Measurements from ENCODE around the gene PKN1.
"Not testable (repeated sequence)": the region's sequence is repeated elsewhere in the genome, so short reads cannot be mapped to it uniquely, and the experiment has no call there.

The PKN1 gene

DNA sequence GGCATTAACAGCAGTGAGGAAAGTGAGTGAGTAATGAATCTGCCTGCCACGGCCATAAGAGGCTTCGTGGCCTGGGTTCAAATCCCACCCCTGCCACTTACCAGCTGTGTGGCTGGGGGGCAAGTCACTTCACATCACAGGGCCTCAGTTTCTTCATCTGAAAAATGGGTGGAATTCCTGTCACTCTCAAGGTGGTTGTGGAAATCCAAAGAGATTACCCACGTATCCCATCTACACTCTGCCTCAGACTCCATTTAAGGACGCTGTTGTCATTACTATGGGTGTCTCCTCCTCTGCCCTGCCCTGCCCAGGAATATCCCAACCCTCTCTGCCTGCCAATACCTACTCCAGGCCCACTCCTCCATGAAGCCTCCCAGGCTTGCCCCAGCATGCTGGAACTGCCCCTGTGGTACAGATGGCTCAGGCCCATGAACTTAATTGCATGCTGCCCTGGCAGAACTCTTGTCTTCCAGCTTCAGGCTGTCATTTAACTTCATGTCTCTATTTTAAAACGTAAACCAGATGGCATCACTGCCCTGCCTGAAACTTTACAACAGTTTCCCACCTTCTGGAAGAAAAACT lies 59.7 kb downstream of the PKN1 start:
- no peak for DNase-seq

DNA sequence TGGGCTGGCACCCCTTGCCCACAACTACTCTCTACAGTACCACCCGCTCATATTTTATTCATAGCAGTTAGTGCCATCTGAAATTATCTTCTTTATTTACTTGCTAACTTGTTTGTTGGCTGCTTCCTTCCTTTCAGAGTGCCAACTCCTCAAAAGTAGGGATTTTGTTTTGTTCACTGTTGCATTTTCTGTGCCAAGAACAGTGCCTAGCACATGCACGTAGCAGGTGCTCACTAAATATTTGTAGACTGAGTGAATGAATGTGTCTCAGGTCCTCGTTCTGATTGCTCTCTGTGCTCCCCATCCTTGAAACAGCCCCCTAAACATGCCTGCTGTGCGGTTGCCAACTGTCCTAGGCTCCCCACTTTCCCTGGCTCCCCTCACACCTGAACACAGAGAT lies 61.3 kb downstream of the PKN1 start:
- DNase-seq = no peak

DNA sequence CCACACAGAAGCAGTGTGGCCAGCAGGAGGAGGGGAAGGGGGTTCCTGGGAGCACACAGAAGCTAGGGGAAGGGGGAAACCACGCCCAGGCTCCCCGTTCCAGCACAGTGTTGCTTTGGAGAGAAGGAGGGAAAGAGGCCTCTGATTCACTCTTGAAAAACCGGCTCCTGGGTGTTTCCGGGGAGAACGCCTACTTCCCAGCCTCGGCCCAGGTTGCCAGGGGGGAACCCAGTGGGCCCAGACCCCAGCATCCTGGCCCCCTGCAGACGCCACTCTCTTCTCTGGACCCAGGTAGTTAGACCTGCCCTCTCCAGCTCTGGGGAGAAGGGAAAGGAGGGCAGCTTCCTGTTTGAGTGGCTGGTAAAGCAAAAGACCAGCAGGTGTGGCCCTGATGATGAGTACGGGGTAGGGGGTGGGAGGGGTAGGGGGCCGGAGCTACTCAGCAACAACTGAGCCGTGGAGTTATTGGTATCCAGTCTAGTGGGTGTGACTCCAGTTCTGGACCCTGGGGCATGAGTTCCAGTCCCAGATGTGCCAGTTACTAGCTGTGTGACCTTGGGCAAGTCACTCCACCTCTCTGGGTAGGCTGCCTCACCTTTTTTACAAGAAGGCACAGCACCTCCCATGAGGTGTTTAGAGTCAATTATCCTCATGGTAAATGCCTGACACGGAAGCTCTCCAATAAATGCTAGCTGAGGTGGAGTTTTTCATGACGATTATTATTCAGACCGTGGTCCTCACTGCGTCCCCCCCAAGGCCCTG lies 62.0 kb downstream of the PKN1 start:
- DNase-seq = no peak

DNA sequence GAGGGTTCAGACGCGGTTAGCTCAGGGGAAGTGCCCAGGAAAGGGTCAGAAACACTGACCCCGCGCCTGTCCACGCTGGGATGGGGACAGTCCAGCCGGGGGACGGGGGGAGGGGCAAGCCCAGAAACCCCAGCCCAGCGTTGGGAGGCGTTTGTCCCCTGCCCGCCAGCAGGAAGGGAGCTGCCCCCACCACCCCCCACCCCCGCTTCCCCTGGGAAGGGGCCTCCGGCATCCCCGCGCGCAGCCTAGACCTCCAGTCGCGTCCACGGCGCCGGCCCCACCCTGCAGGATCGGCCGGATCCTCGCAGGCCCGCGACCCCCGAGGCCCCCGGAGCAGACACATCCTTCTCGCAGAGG lies 62.5 kb downstream of the PKN1 start:
- DNase-seq = no peak

DNA sequence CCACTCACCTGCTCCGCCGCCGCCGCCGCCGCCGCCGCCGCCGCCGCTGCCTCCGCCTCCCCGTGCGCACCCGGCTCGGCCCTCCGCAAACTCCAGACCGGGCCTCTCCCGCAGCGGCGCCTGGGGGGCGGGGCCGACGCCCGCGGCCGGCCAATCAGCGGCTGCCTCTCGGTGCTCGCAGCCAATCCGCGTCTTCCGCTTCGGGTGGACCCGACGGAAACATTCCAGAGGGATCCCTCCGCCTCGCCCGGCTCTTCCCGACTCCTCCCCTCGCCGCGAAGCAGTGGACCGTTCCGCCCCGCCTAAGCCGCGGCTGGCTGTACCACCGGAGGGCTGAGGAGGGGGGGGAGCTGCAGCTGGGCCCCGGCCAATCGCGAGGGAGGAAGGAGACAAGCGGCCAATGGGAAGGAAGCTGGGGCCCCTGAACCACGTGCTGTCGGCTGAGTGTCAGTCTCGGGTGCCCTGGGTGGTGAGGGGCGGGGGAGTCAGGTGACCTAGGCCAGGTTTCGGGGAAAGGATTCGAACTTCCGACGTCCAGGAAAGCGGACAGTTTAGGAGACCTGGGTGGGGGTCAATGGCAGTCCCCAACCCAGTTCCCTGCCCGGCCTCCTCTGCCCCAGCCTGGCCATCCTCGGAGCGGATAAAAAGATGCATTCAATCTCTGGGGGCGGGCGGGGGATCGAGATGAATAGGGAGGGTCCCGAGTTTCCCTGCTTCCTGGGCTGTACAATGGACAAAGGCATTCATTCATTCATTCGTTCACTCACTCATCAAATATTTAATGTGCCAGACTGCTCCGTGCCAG lies 63.1 kb downstream of the PKN1 start, which contains the start of gene GIPC1:
TSS of gene GIPC1 (minus strand) at position 99 of the 805 bp plus-strand sequence. CDS start 13,151 bp downstream, outside the sequence.
- DNase-seq = peak; percentile 97

DNA sequence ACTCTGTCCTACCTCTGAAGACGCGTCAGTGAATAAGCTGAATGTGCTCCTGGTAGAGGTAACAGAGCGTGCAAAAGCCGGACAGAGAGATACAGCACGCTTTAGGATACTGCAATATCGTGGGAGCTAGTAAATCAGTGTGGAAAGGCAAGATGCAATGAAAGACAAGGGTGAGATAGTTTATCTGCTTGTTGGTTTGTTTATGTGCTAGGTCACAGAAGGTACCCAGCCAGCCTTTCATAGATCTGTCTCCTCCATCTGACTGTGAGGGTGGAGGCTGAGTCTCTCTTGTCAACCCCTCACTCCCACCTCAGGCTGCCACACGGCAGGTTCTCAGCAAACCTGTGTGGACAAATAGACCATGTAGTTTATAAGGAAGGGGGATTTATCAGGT lies 63.7 kb downstream of the PKN1 start:
- DNase-seq = no peak

DNA sequence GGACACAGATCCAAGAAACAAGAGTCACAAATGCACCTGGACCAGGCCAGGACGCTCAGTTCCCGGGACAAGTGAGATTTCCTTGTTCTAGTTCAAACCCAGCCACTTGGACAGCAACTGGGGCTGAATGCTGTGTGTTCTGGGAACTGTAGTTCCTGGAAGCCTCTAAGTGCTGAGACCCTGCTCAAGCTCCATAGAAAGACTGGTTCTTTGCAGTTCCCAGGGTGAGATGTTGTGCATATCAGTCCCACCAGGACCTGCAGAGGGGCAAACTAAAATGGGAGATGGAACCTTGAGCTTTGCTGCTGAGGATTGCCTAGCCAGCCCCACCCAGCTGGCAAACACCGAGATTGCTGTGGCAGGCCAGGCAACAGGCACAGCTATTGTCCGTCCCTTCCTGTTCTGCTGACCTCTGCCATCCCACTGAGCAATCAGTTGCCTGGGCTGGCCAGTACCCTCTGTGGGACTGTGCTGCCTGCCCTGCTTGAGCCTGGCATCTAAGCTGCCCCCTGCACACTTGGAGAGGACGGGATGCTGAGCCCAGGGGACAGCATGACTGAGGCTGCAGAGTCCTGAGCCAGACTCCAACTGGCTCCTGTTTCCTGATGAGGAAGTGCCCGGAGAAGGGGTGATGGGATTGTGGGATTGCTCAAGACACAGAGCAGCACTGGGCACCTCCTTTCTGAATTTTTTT lies 64.3 kb downstream of the PKN1 start:
- no peak for DNase-seq

DNA sequence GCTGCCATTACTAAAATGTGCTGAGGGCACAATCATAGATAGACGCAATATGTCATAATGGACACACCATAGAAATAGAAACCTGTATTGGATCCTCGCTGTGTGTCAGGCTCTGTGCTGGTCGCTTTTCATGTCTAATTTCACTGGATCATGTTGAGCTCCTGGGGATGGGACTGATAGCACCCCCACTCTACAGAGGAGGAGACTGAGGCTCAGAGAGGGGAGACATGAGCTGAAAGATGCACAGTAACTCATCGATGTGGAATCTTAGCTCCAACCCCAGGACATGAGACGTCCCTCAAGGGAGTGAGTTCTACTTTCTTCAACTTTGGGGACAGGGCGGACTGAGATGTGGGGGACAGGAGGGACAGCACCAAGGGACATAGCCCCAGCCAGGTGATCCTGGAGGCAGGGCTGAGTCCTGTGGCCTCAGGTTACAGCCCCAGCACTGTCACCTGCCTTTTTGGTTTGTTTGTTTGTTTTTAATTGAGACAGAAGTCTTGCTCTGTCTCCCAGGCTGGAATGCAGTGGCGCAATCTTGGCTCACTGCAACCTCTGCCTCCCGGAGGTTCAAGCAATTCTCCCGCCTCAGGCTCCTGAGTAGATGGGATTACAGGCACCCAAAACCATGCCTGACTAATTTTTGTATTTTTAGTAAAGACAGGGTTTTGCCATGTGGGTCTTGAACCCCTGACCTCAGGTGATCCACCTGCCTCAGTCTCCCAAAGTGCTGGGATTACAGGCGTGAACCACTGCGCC lies 69.4 kb downstream of the PKN1 start:
- no peak for DNase-seq

DNA sequence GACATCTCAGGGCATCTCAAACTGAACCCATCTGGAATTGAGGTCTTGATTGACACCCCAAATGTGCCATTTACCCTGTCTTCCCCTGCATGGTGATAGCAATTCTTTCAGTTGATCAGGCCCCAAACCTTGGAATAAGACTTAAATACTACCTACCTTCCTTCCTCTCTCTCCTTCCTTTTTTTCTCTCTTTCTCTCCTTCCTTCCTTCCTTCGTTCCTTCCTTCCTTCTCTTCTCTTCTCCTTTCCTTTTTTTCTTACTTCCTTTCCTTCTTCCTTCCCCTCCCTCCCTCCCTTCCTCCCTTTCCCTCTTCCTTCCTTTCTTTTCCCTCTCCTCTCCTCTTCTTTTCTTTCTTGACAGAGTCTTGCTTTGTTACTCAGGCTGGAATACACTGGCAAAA lies 70.2 kb downstream of the PKN1 start:
- DNase-seq = no peak

DNA sequence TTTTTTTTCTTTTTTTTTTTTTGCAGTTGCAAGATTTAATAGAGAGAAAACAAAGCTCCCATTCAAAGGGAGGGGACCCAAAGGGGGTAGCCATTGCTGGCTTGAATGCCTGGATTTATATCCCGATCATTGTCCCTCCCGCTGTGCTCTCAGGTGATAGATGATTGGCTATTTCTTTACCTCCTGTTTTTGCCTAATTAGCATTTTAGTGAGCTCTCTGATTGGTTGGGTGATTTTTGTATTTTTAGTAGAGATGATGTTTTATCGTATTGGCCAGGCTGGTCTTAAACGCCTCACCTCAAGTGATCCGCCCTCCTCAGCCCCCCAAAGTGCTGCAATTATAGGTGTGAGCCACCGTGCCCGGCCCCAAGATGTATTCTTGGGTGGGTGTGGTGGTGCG lies 71.5 kb downstream of the PKN1 start:
- DNase-seq = not testable (repeated sequence)

DNA sequence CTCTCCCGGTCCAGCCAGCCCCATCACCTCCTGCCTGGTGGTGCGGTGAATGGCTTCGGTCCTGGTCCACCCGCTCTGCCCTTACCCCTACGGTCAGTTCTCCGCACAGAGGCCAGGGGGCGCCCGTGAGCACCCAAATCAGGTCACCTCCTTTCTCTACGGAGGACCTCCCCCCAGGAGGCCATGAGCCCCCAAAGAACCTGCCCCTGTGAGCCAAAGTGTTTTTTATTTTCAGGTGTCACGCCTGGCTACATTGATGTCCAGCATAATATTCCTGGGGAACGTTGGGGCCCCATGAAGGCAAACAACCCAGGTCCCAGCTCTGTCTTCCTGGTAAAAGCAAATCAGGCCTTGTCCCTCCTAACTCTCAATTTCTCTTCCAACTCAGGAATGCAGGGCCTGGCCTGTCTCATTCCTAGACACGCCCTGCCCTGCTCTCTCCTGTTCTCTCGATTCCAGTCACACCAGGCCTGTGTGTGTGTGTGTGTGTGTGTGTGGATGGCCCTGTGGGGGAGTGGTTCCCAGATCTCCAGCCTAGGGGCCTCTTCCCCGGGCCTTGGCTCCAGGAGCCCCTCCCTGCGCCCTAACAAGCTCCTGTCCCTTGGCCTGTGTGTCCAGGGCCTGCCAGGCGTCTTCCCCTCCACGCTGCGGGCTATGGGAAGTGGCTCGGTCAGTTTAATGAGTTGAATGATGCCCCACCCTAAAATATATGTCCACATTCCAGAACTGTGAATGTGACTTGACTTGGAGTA lies 72.6 kb downstream of the PKN1 start:
- DNase-seq = no peak

DNA sequence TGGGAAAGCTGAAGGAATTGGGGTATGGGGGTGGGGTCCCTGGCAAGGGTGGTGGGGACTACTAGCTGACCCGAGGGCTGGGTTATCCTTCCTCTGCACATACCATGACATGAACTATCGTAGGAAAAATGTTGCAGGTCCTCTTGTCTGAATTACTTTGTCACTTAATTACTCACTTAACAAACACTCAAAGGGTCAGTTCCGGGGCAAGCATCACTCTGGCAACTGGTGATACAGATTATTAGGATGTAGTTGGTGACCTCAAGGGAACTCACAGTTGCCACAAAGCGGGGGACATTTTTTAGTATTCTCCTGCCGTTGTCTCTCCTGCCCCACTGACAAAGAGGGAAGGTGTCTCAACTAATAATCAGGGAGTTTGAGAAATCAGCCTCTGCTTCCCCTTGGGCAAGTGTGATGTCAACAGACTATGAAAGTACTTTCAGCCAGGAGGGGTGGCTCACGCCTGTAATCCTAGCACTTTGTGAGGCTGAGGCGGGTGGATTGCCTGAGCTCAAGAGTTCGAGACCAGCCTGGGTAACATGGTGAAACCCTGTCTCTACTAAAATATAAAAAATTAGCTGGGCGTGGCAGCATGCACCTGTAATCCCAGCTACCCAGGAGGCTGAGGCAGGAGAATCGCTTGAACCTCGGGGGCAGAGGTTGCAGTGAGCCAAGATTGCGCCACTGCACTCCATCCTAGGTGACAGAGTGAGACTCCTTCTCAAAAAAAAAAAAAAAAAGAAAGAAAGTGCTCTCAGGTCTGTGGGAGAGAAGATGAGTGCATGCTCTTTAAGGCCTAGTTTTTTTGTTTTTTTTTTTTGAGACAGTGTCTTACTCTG lies 74.8 kb downstream of the PKN1 start:
- DNase-seq = no peak

DNA sequence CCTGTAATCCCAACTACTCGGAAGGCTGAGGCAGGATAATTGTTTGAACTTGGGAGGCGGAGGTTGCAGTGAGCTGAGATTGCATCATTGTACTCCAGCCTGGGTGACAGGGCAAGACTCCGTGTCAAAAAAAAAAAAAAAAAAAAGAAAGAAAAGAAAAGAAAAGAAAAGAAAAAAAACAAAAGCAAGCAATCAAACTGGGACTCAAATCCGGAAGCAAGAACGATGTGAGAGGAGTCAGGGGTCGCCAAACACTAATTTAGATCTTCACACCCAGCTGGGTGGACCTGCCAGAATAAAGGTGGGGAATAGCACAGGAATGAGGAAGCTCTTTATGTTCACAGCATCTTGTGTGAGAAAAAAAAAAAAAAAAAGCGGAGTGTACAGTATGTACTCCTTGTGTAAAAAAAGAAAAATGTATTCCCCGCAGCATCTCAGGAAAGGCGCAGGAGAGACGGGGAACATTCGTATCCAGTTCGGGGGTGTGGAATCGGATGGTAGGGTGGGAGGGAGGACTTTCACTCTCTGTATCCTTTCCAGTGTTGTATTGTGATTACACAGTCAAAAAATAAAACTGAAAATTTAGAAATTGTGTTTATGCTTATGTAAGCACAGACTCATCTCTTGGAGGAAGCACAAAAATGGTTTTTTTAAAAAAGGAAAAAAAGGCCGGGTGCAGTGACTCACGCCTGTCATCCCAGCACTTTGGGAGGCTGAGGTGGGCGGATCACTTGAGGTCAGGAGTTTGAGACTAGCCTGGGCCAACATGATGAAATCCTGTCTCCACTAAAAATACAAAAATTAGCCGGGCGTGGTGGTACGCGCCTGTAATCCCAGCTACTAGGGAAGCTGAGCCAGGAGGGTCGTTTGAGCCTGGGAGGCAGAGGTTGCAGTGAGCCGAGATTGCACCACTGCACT lies 77.5 kb downstream of the PKN1 start:
- no peak for DNase-seq

DNA sequence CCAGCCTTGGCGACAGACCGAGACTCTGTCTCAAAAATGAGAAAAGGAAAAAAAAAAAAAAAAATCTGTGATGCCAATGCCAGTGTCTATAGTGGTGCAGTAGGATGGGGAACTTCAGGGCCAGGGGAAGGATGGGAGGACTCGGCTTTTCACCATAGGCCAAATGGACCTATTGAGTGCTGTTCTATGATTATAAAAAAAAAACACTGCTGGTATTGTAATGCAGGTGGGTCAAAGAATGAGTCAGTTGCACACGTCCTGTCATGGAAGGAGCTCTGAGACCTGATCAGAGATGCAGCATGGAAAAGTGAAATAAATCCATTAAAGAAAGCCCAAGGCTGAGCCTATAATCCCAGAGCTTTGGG lies 78.1 kb downstream of the PKN1 start:
- DNase-seq = no peak

DNA sequence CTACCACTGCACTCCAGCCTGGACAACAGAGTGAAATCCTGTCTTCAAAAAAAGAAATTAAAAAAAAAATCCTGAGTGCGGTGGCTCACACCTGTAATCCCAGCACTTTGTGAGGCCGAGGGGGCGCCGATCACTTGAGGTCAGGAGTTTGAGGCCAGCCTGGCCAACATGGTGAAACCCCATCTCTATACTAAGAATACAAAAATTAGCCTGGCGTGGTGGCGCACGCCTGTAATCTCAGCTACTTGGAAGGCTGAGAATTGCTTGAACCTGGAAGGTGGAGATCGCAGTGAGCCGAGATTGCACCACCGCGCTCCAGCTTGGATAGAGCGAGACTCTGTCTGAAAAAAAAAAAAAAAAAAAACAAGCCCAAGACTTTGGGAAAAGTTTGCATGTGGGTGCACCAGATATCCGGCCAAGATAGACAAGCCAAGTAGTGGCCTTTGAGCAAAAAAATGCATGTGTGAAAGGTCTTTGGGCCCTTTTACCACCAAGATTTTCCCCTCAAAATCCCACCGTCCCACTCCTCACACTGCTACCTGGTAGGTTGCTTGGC lies 79.4 kb downstream of the PKN1 start:
- no peak for DNase-seq

DNA sequence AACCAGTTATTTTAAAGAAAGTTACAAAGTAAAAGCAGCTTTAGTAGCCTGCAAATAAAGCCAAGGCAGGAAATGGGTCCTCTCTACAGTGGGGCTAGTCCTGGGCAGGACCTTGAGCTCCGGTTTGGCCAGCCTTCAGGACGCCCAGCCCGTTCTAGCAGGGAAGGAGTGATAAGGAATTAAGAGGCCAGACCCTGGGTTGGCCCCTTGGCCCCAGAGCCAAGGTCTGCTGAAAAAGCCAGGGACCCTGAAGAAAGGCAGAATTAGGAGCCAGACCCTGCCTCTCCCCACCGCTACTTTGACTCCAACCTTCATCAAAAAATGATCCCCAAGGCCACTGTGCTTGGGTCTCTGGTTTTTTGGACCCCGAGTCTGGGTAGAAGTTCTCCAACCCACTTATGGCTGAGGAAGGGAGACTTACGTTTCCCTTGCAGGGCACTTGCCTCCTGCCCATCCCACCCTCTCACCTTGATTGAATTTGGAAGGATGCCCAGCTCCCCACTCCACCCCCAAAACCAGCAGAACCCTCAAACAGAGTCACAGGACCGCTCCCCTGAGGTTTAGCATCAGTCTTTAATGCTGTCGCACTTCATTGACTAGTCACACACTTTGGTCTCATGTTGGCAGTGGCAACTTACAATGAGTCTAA lies 81.2 kb downstream of the PKN1 start:
- DNase-seq = no peak

DNA sequence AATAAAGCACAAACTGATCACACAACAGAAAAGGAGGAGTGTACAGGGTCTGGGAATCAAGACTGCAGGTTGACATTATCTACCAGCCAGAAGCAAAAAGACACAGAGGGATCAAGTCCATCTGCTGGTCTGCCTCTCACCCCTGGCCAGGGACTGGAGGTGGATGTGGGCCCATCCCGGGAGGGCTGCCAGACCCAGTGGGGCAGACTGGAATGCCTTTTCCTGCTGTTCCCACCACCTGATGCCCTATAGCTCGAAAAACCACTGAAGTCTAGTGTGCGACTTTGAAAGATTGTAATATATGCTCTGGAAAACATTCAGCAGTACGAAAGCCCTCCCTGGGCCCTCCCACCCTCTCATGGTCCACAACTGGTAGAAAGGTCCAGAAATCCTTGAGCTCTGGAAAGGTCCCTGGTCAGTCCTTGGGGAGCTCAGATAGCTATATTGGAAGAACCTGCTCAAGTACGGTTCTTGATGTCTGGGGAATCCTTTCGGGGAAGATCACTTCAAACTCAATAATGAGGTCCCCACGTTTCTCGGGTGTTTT lies 82.5 kb downstream of the PKN1 start:
- DNase-seq = no peak

DNA sequence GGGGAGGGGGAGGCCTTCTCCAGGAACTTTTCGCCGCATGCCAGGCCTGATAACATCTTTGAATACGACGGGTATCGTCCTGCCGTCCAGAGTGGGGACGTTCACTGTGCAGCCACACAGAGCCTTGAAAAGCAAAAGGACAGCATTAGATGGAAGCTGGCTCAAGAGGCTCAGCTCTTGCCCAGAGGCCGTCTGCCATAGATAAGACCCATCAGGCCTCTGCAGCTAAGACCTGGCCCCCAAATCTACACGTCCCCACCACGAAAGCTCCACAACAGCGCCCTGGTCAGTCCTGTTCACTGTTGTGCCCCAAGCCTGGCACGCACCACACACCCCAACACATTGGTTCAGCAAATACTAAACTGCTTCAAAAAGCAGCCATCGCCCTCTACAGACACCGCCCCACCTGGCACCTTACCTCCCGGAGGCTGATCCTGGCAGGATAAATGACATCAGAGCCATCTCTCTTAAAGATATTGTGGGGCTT lies 83.0 kb downstream of the PKN1 start:
- DNase-seq = no peak
